Right cardiac atrium (tissue), 5 donors: ENCODE results near the gene IZUMO1R. TPM values are rescaled to one million over a fixed set of nuclear protein-coding genes. Genes with fewer than 3 reads are reported as not detected.
"Not testable (repeated sequence)": the region's sequence is repeated elsewhere in the genome, so short reads cannot be mapped to it uniquely, and the experiment has no call there.

Source experiments
- ATAC-seq, 2 donors: fragments of 200-7000 bp; cut with Tn5 transposase; one replicate each; pipeline versions ENCODE4 v1.8.0 to v1.9.1; 2020; ENCODE audit warnings: moderate library complexity in 2 of 2, mild to moderate bottlenecking in 1 of 2
- DNase-seq, 3 donors: peaks; one replicate each; pipeline ENCODE4 v3.0.0-alpha.2; 2020
- H3K27ac ChIP-seq: one replicate; pipeline ENCODE4 v1.5.1; 2013; ENCODE audit warnings: mild to moderate bottlenecking, low read length, control low read depth, moderate library complexity
- H3K27me3 ChIP-seq: one replicate; pipeline ENCODE4 v1.6.1; 2013; ENCODE audit not compliant: control insufficient read depth, insufficient read depth
- H3K4me1 ChIP-seq: one replicate; pipeline ENCODE4 v1.6.1; 2013; ENCODE audit warnings: low read length; ENCODE audit not compliant: control insufficient read depth, insufficient read depth
- H3K4me3 ChIP-seq: one replicate; pipeline ENCODE4 v1.5.1; 2013; ENCODE audit warnings: low read length, control low read depth
- H3K9me3 ChIP-seq: one replicate; pipeline ENCODE4 v1.6.1; 2013; ENCODE audit warnings: low read length; ENCODE audit not compliant: control insufficient read depth
- WGBS: extraction: QIAGEN DNeasy Blood & Tissue Kit; methylation state at CpG from one replicate; pipeline ENCODE4 v1.1.7; 2013; 5-methylcytosine and 5-hydroxymethylcytosine counted together
- intact Hi-C, 4 donors: fragments of 100-400 bp; cut with DNase I; formaldehyde crosslinking; loops; one replicate each; pipeline versions ENCODE4 v1.11.0 to v1.14.0; 2022 to 2023
- polyA plus RNA-seq: library from polyadenylated mRNA; stranded (reverse); fragments of 200-250 nt; gene quantifications from one replicate; pipeline ENCODE4 v1.2.3, GENCODE V29; 2013
- total RNA-seq, 4 donors: library from RNA; stranded (reverse); fragmentation: NEBNext Ultra II Directional; extraction: Animal tissue kit (Norgen Biotek cat#: 25700); gene quantifications; one replicate each; pipeline ENCODE4 v1.2.1, GENCODE V29; 2021
- donor health status: healthy with polysubstance abuse.
- donor health status: DM: no; HTN: yes; CAD: no.
- donor health status: DM: no; HTN: no; CAD: no.
- donor health status: DM: no; HTN: yes; CAD: no; lungs with severe emphysema.
- donor health status: DM: yes; HTN: yes; CAD: no.

Gene IZUMO1R
- total and polyA plus RNA-seq, 5 donors: not detected

GRCh38 chr11:94326947-94327346 is 22.6 kb downstream of the IZUMO1R start:
- peak in 1 of 2 donors; percentile 26 for ATAC-seq
- DNase-seq: no peak
- Histone ChIP-seq H3K9me3 (no peaks in the 10 kb centered on the region), H3K27me3 (no peaks in the 10 kb centered on the region), H3K4me3 (no peak overlapping the region), H3K27ac (no peak overlapping the region), H3K4me1 (no peaks in the 10 kb centered on the region)
- 48% methylated on average over 3 of the region's 3 CpGs for WGBS
- intact Hi-C loops: no loop called here

GRCh38 chr11:94328587-94329080 is 24.3 kb downstream of the IZUMO1R start:
- 76% methylated on average over 6 of the region's 6 CpGs for WGBS
- intact Hi-C loops: no loop called here
- no peak overlapping the region for H3K27ac ChIP-seq
- DNase-seq (no peak), ATAC-seq (no peak)
- no peak overlapping the region for H3K4me3 ChIP-seq
- no peaks in the 10 kb centered on the region for H3K27me3 ChIP-seq
- no peaks in the 10 kb centered on the region for H3K4me1 ChIP-seq
- no peaks in the 10 kb centered on the region for H3K9me3 ChIP-seq

GRCh38 chr11:94329501-94329900 is 25.1 kb downstream of the IZUMO1R start:
- intact Hi-C loops: no loop called here
- Histone ChIP-seq H3K9me3 (no peaks in the 10 kb centered on the region), H3K27me3 (no peaks in the 10 kb centered on the region), H3K4me1 (no peaks in the 10 kb centered on the region), H3K4me3 (no peak overlapping the region), H3K27ac (no peak overlapping the region)
- 79% methylated on average over 3 of the region's 3 CpGs for WGBS
- ATAC-seq: no peak
- no peak for DNase-seq

- DNase-seq (no peak), ATAC-seq (no peak)
- no peaks in the 10 kb centered on the region for H3K4me1 ChIP-seq
- intact Hi-C loops: no loop called here
- 83% methylated on average over 2 of the region's 2 CpGs for WGBS
- no peak overlapping the region for H3K27ac ChIP-seq
- no peaks in the 10 kb centered on the region for H3K9me3 ChIP-seq
- no peaks in the 10 kb centered on the region for H3K27me3 ChIP-seq
- H3K4me3 ChIP-seq: no peak overlapping the region
Measured at GRCh38 chr11:94330789-94331188, 26.4 kb downstream of the IZUMO1R start.

GRCh38 chr11:94332814-94333213 is 28.4 kb downstream of the IZUMO1R start:
- DNase-seq: no peak
- H3K4me1 ChIP-seq: no peaks in the 10 kb centered on the region
- ATAC-seq: no peak

GRCh38 chr11:94336033-94336432 is 31.7 kb downstream of the IZUMO1R start:
- ATAC-seq (no peak), DNase-seq (no peak)
- intact Hi-C loops: no loop called here
- Histone ChIP-seq H3K27me3 (no peaks in the 10 kb centered on the region), H3K4me1 (no peaks in the 10 kb centered on the region), H3K27ac (no peak overlapping the region), H3K4me3 (no peak overlapping the region), H3K9me3 (no peaks in the 10 kb centered on the region)
- WGBS: 88% methylated on average over 6 of the region's 6 CpGs

More at GRCh38 chr11:94332814-94333213, 28.4 kb downstream of the IZUMO1R start:
- Histone ChIP-seq H3K27ac (no peak overlapping the region), H3K27me3 (no peaks in the 10 kb centered on the region), H3K4me3 (no peak overlapping the region), H3K9me3 (no peaks in the 10 kb centered on the region)
- intact Hi-C loops: no loop called here

- DNase-seq (no peak), ATAC-seq (no peak)
- intact Hi-C loops: no loop called here
- no peaks in the 10 kb centered on the region for H3K4me1 ChIP-seq
- H3K9me3 ChIP-seq: no peaks in the 10 kb centered on the region
- no peak overlapping the region for H3K27ac ChIP-seq
- H3K27me3 ChIP-seq: no peaks in the 10 kb centered on the region
- 71% methylated on average over 3 of the region's 3 CpGs for WGBS
- no peak overlapping the region for H3K4me3 ChIP-seq
Measured at GRCh38 chr11:94338651-94339050, 34.3 kb downstream of the IZUMO1R start.

- Histone ChIP-seq H3K27me3 (no peaks in the 10 kb centered on the region), H3K4me1 (no peaks in the 10 kb centered on the region), H3K27ac (no peak overlapping the region), H3K9me3 (no peaks in the 10 kb centered on the region), H3K4me3 (no peak overlapping the region)
- no peak for DNase-seq
- no peak for ATAC-seq
- intact Hi-C loops: no loop called here
- 65% methylated on average over 3 of the region's 3 CpGs for WGBS
Measured at GRCh38 chr11:94342250-94342649, 37.9 kb downstream of the IZUMO1R start.

GRCh38 chr11:94343495-94343894 is 39.1 kb downstream of the IZUMO1R start:
- Histone ChIP-seq H3K27me3 (no peaks in the 10 kb centered on the region), H3K9me3 (no peaks in the 10 kb centered on the region), H3K4me1 (no peaks in the 10 kb centered on the region), H3K27ac (no peak overlapping the region), H3K4me3 (no peak overlapping the region)
- 88% methylated on average over 1 of the region's 1 CpG for WGBS
- no peak for DNase-seq
- intact Hi-C loops: no loop called here
- ATAC-seq: no peak

GRCh38 chr11:94346311-94346710 is 41.9 kb downstream of the IZUMO1R start:
- intact Hi-C loops, H3K4me1 ChIP-seq: not testable (repeated sequence)
- WGBS: 80% methylated on average over 8 of the region's 8 CpGs

GRCh38 chr11:94350850-94351563 is 46.6 kb downstream of the IZUMO1R start:
- H3K27me3 ChIP-seq, H3K27ac ChIP-seq, intact Hi-C loops, H3K4me1 ChIP-seq, ATAC-seq, DNase-seq, H3K9me3 ChIP-seq, H3K4me3 ChIP-seq: not testable (repeated sequence)
- 71% methylated on average over 6 of the region's 10 CpGs for WGBS

More at GRCh38 chr11:94346311-94346710, 41.9 kb downstream of the IZUMO1R start:
- not testable (repeated sequence) for H3K4me3 ChIP-seq, H3K9me3 ChIP-seq, H3K27me3 ChIP-seq, H3K27ac ChIP-seq, ATAC-seq, DNase-seq
